Suprapubic skin (tissue), 4 donors: Measurements from ENCODE around the gene MALRD1. TPM values are rescaled to one million over a fixed set of nuclear protein-coding genes. Genes with fewer than 3 reads are reported as not detected.
A peak's percentile ranks its signal among the peaks of the same experiment; 100 is the strongest.

Source experiments
- DNase-seq, 2 donors: peaks; one replicate each; pipeline ENCODE4 v3.0.0-alpha.2; 2019; ENCODE audit warnings: low spot score in 2 of 2
- H3K27ac ChIP-seq: fragments of 200-600 bp; sonication (generic); one replicate; pipeline ENCODE4 v1.5.1; 2019
- H3K27me3 ChIP-seq: fragments of 200-600 bp; sonication (generic); one replicate; pipeline ENCODE4 v1.5.1; 2019
- H3K36me3 ChIP-seq: fragments of 200-600 bp; sonication (generic); one replicate; pipeline ENCODE4 v1.5.1; 2019
- H3K4me1 ChIP-seq: fragments of 200-600 bp; sonication (generic); one replicate; pipeline ENCODE4 v1.5.1; 2019
- H3K4me3 ChIP-seq: fragments of 200-600 bp; sonication (generic); one replicate; pipeline ENCODE4 v1.5.1; 2019; ENCODE audit warnings: mild to moderate bottlenecking
- H3K9me3 ChIP-seq: fragments of 200-600 bp; sonication (generic); one replicate; pipeline ENCODE4 v1.5.1; 2019
- EP300 ChIP-seq: sonication (generic); formaldehyde crosslinking; IDR thresholded peaks from one replicate; pipeline ENCODE4 v1.6.1; 2017; ENCODE audit warnings: antibody characterized with exemption
- POLR2A ChIP-seq, 2 donors: fragments of 450-650 bp; IDR thresholded peaks; one replicate each; pipeline ENCODE4 v1.6.1; 2017; ENCODE audit warnings: antibody characterized with exemption in 2 of 2, mild to moderate bottlenecking in 2 of 2, moderate library complexity in 2 of 2
- POLR2AphosphoS5 ChIP-seq, 3 donors: sonication (generic); formaldehyde crosslinking; IDR thresholded peaks; one replicate each; pipeline ENCODE4 v1.6.1; 2017; ENCODE audit warnings: antibody characterized with exemption in 3 of 3
- WGBS: methylation state at CpG from one replicate; pipeline ENCODE4 v1.1.5; 2018; 5-methylcytosine and 5-hydroxymethylcytosine counted together
- total RNA-seq, 4 donors: library from RNA; depleted of rRNA; stranded (reverse); fragments of >200 nt; gene quantifications; one replicate each; pipeline ENCODE4 v1.1.0, GENCODE V29; 2016
- TF ChIP-seq, protein P1 (sequence below), 2 donors: fragments of 200-600 bp in 1 of 2; fragments of 450-650 bp in 1 of 2; sonication (generic) in 1 of 2; IDR thresholded peaks; one replicate each; pipeline ENCODE4 v1.5.1; 2016 to 2019; ENCODE audit warnings: antibody characterized with exemption in 2 of 2, mild to moderate bottlenecking in 1 of 2, moderate library complexity in 1 of 2

MALRD1 gene
- total RNA-seq, 4 donors from 2014 or later, result 0.23 to 0.80 (median 0.31) TPM; not detected in 1

DNA sequence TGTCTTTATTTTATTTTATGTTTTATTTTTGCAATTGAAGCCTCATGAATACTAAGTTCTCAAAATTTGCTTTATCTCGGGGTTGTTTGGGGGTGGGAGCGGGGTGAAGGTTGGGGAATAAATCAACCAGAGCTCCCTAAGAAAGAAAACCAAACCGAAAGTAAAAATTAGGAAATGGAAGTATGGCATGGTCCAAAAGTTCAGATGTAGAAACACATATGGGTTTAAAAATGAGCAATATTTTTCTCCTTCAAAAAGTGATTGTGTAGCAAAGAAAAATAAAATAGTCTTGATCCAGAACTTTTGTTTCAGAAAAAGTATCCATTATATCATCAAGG lies 590.3 kb downstream of the MALRD1 start:
- Histone ChIP-seq H3K9me3 (no peaks in the 10 kb centered on the region), H3K4me1 (no peaks in the 10 kb centered on the region), H3K4me3 (peak overlapping the region; percentile 18), H3K27me3 (no peaks in the 10 kb centered on the region), H3K36me3 (no peaks in the 10 kb centered on the region), H3K27ac (peak overlapping the region; percentile 20)
- no peak for DNase-seq
- 63% methylated on average over 3 of the region's 3 CpGs for WGBS
- no peak for TF ChIP-seq EP300
- TF ChIP-seq, protein P1, sequence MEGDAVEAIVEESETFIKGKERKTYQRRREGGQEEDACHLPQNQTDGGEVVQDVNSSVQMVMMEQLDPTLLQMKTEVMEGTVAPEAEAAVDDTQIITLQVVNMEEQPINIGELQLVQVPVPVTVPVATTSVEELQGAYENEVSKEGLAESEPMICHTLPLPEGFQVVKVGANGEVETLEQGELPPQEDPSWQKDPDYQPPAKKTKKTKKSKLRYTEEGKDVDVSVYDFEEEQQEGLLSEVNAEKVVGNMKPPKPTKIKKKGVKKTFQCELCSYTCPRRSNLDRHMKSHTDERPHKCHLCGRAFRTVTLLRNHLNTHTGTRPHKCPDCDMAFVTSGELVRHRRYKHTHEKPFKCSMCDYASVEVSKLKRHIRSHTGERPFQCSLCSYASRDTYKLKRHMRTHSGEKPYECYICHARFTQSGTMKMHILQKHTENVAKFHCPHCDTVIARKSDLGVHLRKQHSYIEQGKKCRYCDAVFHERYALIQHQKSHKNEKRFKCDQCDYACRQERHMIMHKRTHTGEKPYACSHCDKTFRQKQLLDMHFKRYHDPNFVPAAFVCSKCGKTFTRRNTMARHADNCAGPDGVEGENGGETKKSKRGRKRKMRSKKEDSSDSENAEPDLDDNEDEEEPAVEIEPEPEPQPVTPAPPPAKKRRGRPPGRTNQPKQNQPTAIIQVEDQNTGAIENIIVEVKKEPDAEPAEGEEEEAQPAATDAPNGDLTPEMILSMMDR (IDR thresholded peaks at IDR 0.05), result no peak

DNA sequence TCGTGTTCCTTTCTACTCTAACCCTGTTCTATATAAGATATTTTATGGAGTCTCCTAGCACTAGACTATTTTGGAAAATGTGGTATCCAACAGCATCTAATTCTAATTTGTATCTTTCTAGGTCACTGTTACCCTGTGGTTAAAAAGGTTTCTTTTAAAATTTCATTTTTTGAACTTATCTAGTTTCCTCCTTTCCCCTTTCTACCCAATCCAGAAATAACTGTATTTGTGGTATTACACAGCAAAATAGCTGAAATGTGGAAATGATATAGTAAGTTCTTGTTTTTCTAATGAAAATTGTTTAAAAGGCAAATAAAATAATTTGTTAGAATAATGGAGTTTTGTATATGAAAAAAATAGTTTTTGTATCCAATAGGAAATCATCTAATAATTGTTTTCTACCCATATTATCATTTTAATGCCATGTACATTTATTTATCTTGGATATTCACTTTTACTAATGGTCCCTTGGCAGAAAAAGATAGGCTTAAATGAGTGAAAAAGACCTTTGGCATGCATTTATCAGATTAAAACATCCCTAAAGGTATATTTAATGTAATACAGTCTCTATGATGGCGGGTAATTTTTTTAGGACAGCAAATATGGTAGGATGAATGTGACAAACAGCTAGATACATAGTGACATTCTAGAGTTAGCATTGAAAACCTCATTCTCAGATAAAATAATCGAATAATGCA lies 592.1 kb downstream of the MALRD1 start:
- no peaks in the 10 kb centered on the region for H3K9me3 ChIP-seq
- H3K36me3 ChIP-seq, result no peaks in the 10 kb centered on the region
- TF ChIP-seq POLR2A (IDR thresholded peaks at IDR 0.05) (no peak), POLR2AphosphoS5 (IDR thresholded peaks at IDR 0.05) (no peak), EP300 (no peak)
- TF ChIP-seq, protein P1 (IDR thresholded peaks at IDR 0.05), result no peak
- H3K27ac ChIP-seq, result no peak overlapping the region
- DNase-seq, result no peak
- no peak overlapping the region for H3K4me3 ChIP-seq
- 85% methylated on average over 3 of the region's 3 CpGs for WGBS
- H3K4me1 ChIP-seq, result no peaks in the 10 kb centered on the region
- H3K27me3 ChIP-seq, result no peaks in the 10 kb centered on the region

DNA sequence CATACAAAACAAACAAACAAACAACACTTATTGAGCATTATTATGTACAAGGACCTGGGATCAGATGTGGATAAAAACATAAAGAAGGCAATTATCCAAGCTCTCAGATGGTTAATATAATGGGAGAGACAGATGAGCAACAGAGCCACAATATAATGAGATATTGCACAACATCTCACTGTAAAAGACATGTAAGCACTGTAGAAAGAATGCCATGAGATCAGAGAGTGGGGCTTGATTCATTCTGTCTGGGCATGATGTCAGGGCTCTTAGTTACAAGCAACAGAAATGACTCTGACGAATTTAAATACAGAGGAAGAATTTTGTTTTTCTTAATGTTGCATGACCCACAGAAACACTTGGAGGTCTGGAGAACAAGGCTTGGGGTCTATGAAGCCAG lies 602.9 kb downstream of the MALRD1 start:
- peak overlapping the region; percentile 20 for H3K27ac ChIP-seq

DNA sequence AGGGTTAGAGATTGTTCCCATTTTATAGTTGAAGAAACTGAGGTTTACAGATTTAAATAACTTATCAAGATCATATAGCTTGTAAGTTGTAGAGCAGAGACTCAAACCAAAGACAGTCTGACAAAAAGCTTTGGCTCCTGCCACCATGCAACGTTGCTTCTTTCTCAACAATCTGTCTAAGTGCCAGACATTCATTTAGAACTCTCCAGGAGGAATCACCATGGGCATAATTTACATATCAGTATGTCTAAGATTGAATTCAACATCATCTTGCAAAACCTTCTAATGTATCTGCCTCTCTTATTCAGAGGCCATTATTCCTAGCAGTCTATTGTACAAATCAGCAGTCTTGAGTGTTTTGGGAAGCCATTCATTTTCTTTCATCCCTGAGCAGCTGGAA lies 604.1 kb downstream of the MALRD1 start:
- DNase-seq, result no peak
- 38% methylated on average over 1 of the region's 1 CpG for WGBS
- Histone ChIP-seq H3K4me1 (no peaks in the 10 kb centered on the region), H3K27me3 (no peaks in the 10 kb centered on the region), H3K4me3 (no peak overlapping the region), H3K9me3 (no peaks in the 10 kb centered on the region), H3K27ac (no peak overlapping the region), H3K36me3 (no peaks in the 10 kb centered on the region)
- TF ChIP-seq POLR2A (IDR thresholded peaks at IDR 0.05), result no peak
- TF ChIP-seq, protein P1 (IDR thresholded peaks at IDR 0.05), result no peak
- TF ChIP-seq POLR2AphosphoS5 (IDR thresholded peaks at IDR 0.05), result no peak
- TF ChIP-seq EP300, result no peak

More for the DNA sequence above, 602.9 kb downstream of the MALRD1 start:
- WGBS, result 52% methylated on average over 1 of the region's 1 CpG
- H3K9me3 ChIP-seq, result no peaks in the 10 kb centered on the region
- no peak overlapping the region for H3K4me3 ChIP-seq
- no peaks in the 10 kb centered on the region for H3K27me3 ChIP-seq
- TF ChIP-seq, protein P1 (IDR thresholded peaks at IDR 0.05), result no peak
- TF ChIP-seq EP300 (no peak), POLR2A (IDR thresholded peaks at IDR 0.05) (no peak), POLR2AphosphoS5 (IDR thresholded peaks at IDR 0.05) (no peak)
- no peaks in the 10 kb centered on the region for H3K4me1 ChIP-seq
- no peak for DNase-seq
- H3K36me3 ChIP-seq, result no peaks in the 10 kb centered on the region

DNA sequence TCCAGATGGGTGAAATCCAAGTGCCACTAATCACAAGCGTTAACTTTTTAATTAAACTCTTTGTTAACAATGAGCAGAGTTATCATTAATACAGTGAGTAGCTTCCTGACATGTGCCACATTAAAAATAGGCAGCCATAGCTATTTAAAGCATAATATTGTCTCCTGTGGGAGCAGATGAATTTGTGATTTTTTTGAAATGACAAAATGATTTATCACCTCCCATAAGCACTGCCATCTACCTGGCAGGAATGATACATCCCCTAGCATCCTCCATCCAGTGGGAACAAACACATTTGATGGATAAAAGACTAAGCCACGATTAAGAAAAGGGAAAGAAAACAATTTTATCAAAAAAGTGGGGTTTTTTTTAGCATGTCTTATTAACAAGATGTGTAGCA lies 605.3 kb downstream of the MALRD1 start:
- H3K9me3 ChIP-seq, result no peaks in the 10 kb centered on the region
- no peaks in the 10 kb centered on the region for H3K4me1 ChIP-seq
- no peak for DNase-seq
- no peaks in the 10 kb centered on the region for H3K36me3 ChIP-seq
- TF ChIP-seq POLR2AphosphoS5 (IDR thresholded peaks at IDR 0.05) (no peak), EP300 (no peak), POLR2A (IDR thresholded peaks at IDR 0.05) (no peak)
- TF ChIP-seq, protein P1 (IDR thresholded peaks at IDR 0.05), result no peak
- H3K27me3 ChIP-seq, result no peaks in the 10 kb centered on the region
- no peak overlapping the region for H3K27ac ChIP-seq
- no peak overlapping the region for H3K4me3 ChIP-seq
- WGBS, result 73% methylated on average over 2 of the region's 2 CpGs
